Stimulated activated CD4-positive, alpha-beta T cell treated with anti-CD3 and anti-CD28 coated beads, Interleukin-2, amount 100 ng/mL, for 24 hours (primary cell): Measurements from ENCODE around the gene REG3A.

Experiments
- DNase-seq, 2 donors: peaks; one replicate each; pipeline ENCODE4 v3.0.0-alpha.2; 2020

REG3A gene

GRCh38 chr2:79159653-79160052, at the start of gene REG3A:
Gene REG3A (minus strand): TSS chr2:79159753. CDS start chr2:79159405, 348 bp downstream.
- DNase-seq = no peak

GRCh38 chr2:79200762-79201161, 41.2 kb upstream of the REG3A start:
- DNase-seq = no peak

- DNase-seq = no peak
Observed at GRCh38 chr2:79191816-79192215, 32.3 kb upstream of the REG3A start.

- no peak for DNase-seq
Observed at GRCh38 chr2:79191081-79191480, 31.5 kb upstream of the REG3A start.

- DNase-seq = no peak
Observed at GRCh38 chr2:79189465-79189864, 29.9 kb upstream of the REG3A start.

- DNase-seq = no peak
Observed at GRCh38 chr2:79181617-79182016, 22.1 kb upstream of the REG3A start.

GRCh38 chr2:79180092-79180491, 20.5 kb upstream of the REG3A start:
- no peak for DNase-seq

- no peak for DNase-seq
Observed at GRCh38 chr2:79179036-79179435, 19.5 kb upstream of the REG3A start.

- no peak for DNase-seq
Observed at GRCh38 chr2:79178076-79178674, 18.6 kb upstream of the REG3A start.

GRCh38 chr2:79171348-79171958, 11.9 kb upstream of the REG3A start:
- DNase-seq = no peak

GRCh38 chr2:79162801-79163200, 3.2 kb upstream of the REG3A start:
- DNase-seq = no peak

GRCh38 chr2:79162132-79162531, 2.6 kb upstream of the REG3A start:
- no peak for DNase-seq

GRCh38 chr2:79159030-79159429, 523 bp downstream of the REG3A start:
- DNase-seq = no peak

GRCh38 chr2:79155826-79156476, 3.6 kb downstream of the REG3A start:
- DNase-seq = no peak

- no peak for DNase-seq
Observed at GRCh38 chr2:79139423-79139822, 20.1 kb downstream of the REG3A start.

- DNase-seq = no peak
Observed at GRCh38 chr2:79138385-79138784, 21.2 kb downstream of the REG3A start.

GRCh38 chr2:79131687-79132086, 27.9 kb downstream of the REG3A start:
- no peak for DNase-seq

GRCh38 chr2:79129804-79130203, 29.7 kb downstream of the REG3A start:
- no peak for DNase-seq

- no peak for DNase-seq
Observed at GRCh38 chr2:79129260-79129659, 30.3 kb downstream of the REG3A start.

GRCh38 chr2:79128406-79128805, 31.1 kb downstream of the REG3A start:
- DNase-seq = no peak

- DNase-seq = no peak
Observed at GRCh38 chr2:79125721-79125985, 33.9 kb downstream of the REG3A start.

- DNase-seq = no peak
Observed at GRCh38 chr2:79124907-79125720, 34.4 kb downstream of the REG3A start.

- DNase-seq = no peak
Observed at GRCh38 chr2:79122676-79123075, 36.9 kb downstream of the REG3A start.

- DNase-seq = no peak
Observed at GRCh38 chr2:79120194-79120713, 39.3 kb downstream of the REG3A start, which contains the start of gene REG1A. Gene REG1A (plus strand): TSS chr2:79120488. CDS start chr2:79120862, 374 bp downstream.
